T1000 (cell line): ENCODE measurements around the gene GAS2L3.
A peak's percentile ranks its signal among the peaks of the same experiment; 100 is the strongest.
"Not testable (repeated sequence)": the region's sequence is repeated elsewhere in the genome, so short reads cannot be mapped to it uniquely, and the experiment has no call there.

Source experiments
- DNase-seq: peaks from one replicate; lab custom pipeline; 2025; ENCODE audit warnings: mixed read lengths; lab: John Stamatoyannopoulos, UW

Gene GAS2L3

DNA sequence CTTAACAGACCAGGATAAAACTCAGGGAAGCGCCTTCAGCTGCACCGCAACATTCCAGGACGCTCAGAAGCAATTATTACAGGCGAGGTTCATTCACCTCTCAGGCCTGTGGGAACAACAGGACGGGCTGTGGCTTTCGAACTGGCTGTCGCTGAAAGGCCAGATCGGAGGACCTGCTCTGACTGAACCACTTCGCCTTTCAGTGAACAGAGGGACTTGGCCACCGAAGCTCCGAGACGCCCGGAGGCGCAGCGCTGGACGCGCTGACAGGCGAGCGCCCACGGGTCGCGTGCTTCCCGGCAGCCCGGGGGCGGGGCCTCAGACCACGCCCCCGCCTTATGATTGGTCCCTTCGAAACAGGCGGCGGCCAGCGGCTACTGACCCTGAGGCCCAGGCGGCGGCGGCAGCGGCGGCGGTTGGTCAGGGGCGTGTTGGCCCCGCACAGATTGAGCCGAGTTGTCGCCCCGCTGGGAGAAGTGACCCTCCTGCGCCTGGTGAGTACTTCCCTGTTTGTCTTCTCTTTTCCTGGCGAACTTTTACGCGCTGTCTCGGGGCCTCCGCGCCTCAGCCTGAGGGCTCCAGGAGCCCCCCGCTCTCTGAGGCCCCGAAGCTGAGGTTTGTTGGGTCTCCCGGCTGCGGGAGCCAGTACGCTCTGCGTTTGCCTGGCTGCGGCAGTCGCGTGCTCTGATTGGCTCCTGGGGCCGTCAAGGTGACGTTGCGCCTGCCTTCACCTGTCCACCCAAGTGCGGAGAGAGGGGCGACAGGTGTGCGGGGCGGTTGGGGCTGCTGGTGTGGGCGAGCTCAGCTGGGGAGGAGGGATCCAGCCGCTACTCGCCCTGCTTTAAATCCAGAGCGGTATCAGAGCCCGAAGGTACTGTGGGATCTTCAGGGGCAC lies at the start of gene GAS2L3:
TSS of gene GAS2L3 (plus strand) at position 393 of the 895 bp plus-strand sequence. CDS start 21,221 bp downstream, outside the sequence.
- DNase-seq, result peak; percentile 85

DNA sequence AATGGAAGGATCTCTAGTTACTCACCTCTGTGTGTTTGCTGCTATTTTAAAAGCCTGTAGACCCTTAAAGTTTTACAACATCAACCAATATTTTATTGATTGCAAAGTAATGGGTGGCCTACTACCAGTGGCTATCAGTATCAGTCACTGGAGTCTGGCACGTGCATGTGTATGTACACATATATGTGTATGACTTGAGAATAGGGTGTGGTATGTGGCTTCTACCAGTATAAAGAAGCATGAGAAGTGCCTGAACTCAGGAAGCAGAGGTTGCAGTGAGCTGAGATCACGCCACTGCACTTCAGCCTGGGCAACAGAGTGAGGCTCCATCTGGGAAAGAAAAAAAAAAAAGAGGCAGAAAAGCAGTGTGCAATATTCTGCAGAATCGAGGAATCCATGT lies 45.5 kb upstream of the GAS2L3 start:
- no peak for DNase-seq

DNA sequence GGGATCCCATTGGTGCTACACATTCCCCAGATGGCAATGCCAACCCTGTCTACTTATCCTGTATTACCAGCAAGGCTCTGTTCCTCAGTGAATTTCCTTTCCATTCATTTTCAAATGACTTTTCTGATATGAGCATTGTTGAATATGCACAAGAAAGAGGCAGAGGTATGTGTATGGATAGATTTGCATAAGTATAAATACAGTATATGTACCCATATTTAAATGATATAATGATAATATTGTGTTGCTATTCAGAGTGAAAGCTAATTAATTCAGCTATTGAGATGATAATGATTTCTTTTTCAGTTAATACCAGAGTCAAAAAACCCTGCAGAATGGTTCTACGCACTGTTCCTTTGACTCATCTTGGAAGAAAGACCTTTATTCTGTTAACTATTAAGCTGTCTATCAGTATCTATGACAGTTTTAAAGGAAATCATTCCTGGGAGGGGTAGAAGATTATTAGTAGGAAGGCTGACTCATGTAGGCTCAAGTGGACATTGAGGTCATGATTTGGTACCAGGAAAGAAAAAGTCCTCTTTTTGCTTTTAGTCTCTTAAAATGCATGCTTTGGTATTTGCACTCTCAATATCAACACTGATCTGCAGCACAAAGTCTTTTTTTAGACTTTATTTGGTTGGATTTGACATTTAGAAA lies 44.9 kb upstream of the GAS2L3 start:
- no peak for DNase-seq

DNA sequence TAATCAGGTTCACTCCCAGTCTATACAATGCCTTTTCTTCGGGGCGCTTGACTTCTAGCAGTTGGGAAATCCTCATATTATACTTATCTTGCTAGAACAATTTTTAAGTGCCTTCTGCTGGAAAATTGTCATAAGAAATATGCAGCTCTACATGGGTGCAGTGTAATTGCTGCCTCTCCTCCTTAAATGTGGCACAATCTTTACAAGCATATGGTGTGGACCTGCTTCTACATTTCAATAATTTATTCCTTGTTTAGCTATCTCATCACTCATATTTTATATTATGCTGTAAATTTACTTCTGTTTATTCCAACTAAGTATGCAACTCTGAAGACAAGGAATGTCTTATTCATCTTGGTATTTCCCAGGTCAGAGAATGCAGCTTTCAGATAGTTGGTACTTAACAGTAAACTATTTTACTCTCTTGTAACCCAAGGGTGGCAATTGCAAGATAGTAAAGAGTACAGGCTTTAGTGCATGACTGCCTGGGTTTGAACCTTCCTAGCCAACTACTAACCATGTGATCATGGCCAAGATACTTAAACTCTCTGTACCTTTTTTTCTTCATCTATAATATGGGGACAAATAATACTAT lies 43.6 kb upstream of the GAS2L3 start:
- DNase-seq, result no peak

DNA sequence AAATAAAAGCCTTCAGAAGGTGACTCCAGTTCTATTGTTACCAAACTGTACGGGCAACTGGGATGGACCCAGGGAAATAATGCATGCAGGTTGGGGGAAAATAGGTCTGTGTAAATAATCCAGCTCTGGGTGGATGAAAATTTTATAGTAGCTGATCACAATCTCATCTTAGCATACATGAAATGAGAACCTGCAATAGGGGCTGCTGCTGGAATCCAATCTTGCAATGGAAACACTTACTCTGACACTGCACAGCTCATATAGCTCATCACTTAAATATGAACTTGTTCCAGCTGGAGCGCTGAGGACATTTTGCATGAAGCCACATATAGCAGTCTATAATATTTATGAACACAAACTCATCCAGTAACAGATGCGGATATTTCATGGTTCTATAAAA lies 40.1 kb upstream of the GAS2L3 start:
- no peak for DNase-seq

DNA sequence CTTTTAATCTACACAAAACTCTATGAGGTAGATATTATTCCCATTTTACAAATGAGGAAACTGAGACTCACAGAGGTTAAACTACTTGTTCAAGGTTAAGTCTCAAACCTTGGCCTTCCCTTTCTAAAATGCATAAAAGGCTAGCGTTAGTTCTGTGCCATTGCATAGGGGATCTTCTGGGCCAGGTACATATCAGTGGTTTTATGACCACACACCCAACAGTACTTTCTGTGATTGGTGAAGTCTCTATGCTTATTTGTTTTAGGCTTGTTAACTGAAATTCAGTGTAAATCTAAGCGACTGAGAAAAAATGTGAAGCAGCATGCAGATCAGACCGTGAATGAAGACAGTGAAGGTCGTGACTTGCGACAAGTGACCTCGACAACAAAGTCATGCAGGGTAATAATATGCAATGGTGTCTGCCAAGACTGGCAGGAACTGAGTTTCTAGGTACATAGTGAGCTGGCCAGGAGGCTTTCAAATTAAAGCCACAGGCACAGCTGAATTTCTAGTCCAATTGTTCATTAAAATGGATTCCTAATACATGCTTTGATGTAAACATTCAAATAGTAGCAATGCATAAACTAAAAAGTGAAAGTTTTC lies 38.8 kb upstream of the GAS2L3 start:
- no peak for DNase-seq

DNA sequence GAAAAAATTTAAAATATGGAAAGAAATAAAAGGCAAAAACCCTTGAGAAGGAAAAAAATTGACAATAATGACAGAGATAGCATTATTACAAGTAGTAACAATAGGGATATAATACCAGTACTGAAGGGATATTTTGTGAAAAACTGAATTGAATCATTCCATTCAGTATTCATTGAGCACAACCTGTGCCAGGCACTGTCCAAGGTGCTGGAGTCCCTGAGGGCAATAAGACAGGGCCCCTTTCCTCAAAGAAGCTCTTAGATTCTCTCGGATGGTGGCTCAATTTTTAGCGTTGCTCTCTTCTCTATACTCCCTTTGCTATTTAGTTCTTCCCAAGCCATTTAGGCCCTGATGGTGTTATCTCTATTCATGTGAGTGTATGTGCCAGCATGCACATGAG lies 34.3 kb upstream of the GAS2L3 start:
- DNase-seq, result peak; percentile 31

DNA sequence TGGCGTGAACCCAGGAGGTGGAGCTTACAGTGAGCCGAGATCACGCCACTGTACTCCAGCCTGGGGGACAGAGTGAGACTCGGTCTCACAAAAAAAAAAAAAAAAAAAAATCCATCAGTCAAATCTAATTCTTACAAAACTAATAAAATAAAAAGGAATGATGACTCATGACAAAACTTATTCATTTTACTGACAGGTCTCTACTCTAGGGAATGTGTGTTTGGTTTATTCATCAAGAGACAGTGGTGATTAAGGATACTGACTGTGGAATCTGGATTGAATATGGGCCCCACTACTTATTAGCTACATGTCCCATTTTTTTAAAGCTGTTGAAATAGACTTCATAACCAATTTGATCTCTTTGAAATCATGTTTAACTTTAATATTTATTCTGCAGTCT lies 29.3 kb upstream of the GAS2L3 start:
- DNase-seq, result no peak

DNA sequence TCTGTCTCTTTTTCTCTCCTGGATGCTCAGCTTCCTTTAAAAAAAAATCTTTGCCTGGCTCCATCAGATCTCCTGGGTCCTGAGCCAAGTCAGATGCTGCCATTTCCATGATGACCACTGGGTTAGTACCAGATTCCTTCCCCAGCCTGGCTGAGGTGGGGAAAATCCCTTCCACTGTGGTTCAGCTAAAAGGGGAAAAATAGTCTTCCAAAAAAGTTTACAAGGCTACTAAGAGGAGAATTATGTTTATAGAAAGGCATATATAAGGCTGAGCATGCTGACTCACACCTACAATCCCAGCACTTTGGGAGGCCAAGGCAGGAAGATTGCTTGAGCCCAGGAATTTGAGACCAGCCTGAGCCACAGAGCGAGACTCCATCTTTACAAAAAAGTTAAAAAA lies 28.4 kb upstream of the GAS2L3 start:
- peak; percentile 55 for DNase-seq

DNA sequence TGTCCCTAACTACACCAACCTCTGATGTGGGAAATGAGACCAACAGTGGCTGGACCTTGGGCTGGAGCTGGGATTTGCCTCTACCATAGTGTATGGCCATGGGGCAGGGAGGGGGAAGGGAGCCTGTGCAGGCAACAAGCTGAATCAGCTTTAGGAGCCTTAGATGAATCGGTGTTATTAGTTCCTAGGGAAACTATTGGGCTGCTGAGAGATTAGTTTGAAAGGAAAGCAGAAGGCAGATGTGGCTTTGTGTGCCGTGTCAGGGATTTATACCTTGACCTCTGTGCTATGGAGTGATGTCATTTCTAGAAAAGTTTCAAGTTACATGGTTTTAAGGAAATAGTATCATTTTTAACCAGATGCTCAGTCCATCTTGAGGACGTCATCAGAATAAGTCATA lies 19.5 kb upstream of the GAS2L3 start:
- no peak for DNase-seq

DNA sequence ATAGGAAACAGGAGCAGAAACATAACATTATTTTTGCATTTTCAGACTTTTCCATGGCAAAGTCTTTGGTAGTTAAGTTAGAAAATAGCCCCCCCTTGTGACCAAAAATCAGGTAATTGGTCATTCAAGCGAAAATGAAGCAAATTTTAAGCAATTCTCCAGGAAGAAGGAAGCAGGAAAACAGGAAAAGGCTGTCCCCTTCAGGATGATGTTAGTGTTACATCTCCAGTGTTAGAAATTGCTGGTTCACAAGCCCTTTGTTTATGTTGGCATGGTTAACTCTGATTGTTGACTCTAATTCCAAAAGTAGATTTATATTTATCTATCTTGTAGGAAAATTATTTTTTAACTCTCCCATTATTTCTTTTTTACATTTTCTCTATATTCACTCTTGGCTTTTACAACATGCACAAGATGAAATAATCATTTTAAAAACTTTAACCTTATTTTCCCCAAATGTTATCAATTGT lies 18.8 kb upstream of the GAS2L3 start:
- DNase-seq, result peak; percentile 37

DNA sequence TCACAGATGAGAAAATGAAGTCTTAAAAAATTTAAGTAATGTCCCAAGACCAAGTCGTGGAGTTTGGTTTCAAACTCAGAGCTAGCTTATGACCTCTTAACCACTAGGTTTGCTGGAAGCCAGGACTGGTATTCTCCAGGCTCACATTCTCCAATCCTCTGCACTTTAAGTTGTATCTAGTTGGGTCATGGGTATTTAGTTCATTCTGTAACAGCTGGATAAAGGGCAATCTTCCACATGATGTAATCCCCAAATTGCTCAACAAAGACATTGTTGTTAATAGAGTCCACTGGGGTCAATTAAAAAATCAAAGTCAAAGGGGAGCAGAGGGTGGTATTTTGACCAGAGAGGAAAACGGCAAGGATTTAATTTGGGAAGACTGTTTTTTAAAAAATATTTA lies 17.8 kb upstream of the GAS2L3 start:
- DNase-seq, result no peak

DNA sequence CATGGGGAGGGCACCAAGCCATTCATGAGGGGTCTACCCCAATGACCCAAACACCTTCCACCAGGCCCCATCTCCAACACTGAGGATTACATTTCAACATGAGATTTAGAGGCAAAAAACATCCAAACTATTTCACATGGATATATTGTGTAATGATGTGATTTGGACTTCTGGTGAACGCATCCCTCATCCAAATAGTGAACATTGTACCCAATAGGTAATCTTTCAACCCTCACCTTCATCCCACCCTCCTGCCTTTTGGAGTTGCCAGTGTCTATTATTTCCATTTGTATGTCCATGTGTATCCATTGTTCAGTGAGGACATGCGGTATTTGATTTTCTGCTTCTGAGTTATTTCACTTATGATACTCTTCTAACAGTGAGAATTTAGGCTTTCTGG lies 16.1 kb upstream of the GAS2L3 start:
- DNase-seq, result no peak

DNA sequence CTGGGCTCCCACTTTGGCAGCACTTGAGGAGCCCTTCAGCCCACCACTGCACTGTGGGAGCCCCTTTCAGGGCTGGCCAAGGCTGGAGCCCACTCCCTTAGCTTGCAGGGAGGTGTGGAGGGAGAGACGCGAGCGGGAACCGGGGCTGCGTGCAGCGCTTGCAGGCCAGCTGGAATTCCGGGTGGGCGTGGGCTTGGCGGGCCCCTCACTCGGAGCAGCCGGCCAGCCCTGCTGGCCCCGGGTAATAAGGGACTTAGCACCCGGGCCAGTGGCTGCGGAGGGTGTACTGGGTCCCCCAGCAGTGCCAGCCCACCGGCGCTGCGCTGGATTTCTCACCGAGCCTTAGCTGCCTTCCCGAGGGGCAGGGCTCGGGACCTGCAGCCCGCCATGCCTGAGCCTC lies 14.2 kb upstream of the GAS2L3 start:
- DNase-seq, result not testable (repeated sequence)

DNA sequence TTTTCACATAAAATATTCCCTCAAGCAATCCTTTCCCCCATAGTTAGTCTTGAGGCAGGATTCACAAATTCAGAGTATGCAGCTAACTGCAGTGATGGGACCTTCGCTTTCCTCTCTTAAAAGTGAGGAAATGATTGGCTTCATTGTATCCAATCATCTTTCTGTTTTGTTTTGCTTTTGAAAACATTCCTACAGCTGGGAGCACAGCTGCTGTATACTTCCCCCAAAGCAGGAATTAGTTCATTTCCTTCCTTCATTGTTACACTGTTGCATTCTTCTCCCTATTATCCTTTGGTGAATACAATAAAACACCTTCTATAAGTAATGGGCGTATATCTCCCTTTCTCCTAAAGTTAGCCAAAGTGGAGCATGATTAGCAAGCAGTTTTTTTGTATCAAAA lies 9.4 kb upstream of the GAS2L3 start:
- no peak for DNase-seq

DNA sequence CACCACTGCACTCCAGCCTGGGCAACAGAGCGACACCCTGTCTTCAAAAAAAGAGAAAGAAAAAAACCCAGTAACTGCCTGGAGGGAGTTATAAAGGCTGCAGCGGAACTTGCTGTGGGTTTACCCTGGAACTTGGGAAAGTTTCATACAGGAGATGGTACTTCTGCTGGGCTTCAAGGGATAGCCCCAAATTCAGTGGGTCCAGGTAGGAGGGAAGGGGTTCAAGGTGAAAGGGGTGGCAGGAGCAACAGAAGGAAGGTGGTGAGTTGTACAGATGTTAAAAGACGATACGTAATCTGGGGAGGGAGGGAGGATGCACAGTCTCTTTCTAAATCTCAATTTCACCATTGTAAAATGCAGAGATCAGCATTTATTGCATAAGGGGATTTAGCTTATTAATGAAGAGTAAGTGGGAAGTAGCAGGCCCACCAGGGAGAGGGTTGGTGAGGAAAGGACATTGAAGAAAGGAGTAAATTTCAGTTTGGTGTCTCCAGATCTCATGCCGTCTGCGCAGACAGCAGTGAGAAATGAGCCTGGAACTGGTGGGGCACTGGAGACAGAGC lies 8.5 kb upstream of the GAS2L3 start:
- no peak for DNase-seq

DNA sequence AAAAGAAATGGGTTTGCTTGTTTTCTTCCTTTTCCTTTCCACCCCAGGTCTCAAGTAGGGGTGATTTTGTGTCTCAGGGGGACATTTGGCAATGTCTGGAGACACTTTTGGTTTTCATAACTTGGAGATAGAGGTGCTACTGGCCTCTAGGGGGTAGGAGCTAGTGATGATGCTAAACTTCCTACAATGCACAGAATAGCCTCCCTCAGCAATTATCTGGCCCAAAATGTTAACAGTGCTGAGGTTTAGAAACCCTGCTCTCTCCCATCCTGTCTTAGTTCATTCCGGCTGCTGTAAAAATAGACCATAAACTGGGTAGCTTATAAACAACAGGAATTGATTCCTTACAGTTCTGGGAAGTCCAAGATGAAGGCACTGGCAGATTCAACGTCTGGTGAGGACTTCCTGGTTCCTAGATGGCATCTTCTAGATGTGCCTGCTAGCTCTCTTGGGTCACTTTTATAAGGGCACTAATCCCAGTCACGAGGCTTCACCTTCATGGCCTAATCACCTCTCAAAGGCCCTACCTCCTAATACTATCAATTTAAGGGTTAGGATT lies 7.4 kb upstream of the GAS2L3 start:
- DNase-seq, result no peak

DNA sequence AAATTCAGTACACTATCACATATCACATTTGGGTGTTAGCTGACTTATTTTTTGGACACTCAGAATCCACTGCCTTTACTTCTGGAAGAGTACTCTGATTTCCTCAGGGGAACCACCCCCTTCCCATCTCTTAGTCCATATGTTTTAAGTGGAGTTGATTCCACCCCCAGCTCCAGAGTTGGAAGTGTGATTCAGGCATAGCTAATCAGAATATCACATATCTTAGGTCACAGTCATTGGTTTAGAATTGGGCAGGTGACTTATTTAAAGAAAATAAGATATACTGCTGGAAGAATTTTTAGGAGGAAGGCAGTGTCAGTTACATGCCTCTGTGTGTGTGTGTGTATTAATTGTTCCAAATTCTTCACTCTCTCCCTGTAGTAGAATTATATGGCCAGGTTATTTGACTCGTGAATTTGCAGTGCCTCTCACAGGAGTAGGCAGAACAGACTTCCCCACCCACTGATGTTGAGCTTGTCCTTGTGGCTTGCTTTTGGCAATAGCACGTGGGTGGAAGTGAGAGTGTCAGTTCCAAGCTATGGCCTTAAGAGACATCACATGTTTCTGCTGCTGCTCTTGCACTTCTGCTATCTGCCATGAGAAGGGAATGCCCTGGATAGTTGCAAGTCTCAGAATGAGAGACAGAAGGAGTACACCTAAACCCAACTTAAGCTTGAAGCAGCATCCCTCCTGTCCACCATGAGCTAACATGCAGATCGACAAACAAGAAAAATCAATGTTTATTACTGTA lies 6.4 kb upstream of the GAS2L3 start:
- DNase-seq, result no peak

DNA sequence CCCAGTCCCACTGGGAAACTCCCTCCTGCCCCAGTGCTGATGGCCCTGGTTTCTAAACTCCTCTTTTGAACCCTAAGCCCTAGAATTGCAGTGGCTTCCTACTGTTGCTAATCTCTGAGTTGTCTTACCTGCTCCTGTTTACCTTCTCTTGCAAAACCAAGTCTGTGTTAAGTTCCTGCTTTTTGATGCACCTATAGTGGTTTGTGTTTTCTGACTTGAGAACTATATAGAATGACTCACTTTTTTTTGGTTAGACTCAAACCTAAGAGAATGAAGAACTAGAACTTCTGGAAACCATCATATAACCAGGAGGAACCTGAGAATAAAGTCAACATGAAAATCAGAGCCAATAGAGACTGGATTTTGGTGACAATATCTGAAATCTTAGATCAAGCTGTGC lies 5.5 kb upstream of the GAS2L3 start:
- no peak for DNase-seq

DNA sequence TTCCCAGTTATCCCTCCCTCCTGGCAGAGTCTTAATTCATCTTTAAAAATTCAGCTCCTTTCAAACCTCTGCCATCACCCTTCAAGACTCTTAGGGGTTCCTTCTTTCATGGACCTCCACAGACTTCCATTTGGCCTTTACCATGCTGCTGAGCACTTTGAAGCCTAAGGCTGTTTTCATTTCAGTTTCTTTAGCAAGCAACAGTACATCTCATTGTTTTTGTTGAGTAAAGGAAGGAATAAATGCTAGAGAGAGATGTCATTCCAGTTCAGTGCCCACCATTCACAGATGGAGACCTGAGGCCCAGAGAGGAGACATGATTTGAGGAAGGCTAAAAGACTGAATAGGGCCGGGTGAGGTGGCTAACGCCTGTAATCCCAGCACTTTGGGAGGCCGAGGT lies 1.3 kb upstream of the GAS2L3 start:
- no peak for DNase-seq
